Epithelial cell of esophagus (primary cell): ENCODE results near the gene ZNF598.
A peak's percentile ranks its signal among the peaks of the same experiment; 100 is the strongest.

Experiments
- DNase-seq: peaks from one replicate; pipeline ENCODE4 v3.0.0; 2010; ENCODE audit warnings: low read depth
- H3K4me3 ChIP-seq: 2 replicates; pipeline ENCODE4 v1.5.1; 2011; ENCODE audit warnings: mild to moderate bottlenecking, low read length, control low read depth
- CTCF ChIP-seq: IDR thresholded peaks from 2 replicates; pipeline ENCODE4 v1.5.1; 2011; ENCODE audit warnings: low read depth, mild to moderate bottlenecking, low read length, control low read depth, inconsistent platforms; ENCODE audit not compliant: insufficient read depth; ENCODE audit errors: missing control alignments

ZNF598 gene

GRCh38 chr16:1999866-2000514 is 9.6 kb downstream of the ZNF598 start:
- H3K4me3 ChIP-seq: no peak overlapping the region
- DNase-seq: no peak
- TF ChIP-seq CTCF: no peak

GRCh38 chr16:1998852-1999801 is 10.5 kb downstream of the ZNF598 start:
- H3K4me3 ChIP-seq: no peak overlapping the region
- no peak for TF ChIP-seq CTCF
- DNase-seq: no peak

- no peak for TF ChIP-seq CTCF
- DNase-seq: no peak
- H3K4me3 ChIP-seq: no peak overlapping the region
Observed at GRCh38 chr16:1998360-1998835, 11.2 kb downstream of the ZNF598 start.

- no peak for DNase-seq
- TF ChIP-seq CTCF: no peak
- no peak overlapping the region for H3K4me3 ChIP-seq
Observed at GRCh38 chr16:1997494-1998359, 11.9 kb downstream of the ZNF598 start.

GRCh38 chr16:1993731-1994131 is 15.9 kb downstream of the ZNF598 start:
- DNase-seq: peak; percentile 92
- no peak overlapping the region for H3K4me3 ChIP-seq
- no peak for TF ChIP-seq CTCF

GRCh38 chr16:1992704-1993317 is 16.8 kb downstream of the ZNF598 start:
- no peak for DNase-seq
- H3K4me3 ChIP-seq: no peak overlapping the region
- TF ChIP-seq CTCF: no peak
